Measurements from ENCODE around the gene CRELD2. TPM values are rescaled to one million over a fixed set of nuclear protein-coding genes. Genes with fewer than 3 reads are reported as not detected.

Gene CRELD2
- total and polyA plus RNA-seq, 2 of the 13 experiments (the other 11 are each of a cell fraction or from before 2014, with no cell fraction given) = 17.2 to 44.7 TPM

DNA sequence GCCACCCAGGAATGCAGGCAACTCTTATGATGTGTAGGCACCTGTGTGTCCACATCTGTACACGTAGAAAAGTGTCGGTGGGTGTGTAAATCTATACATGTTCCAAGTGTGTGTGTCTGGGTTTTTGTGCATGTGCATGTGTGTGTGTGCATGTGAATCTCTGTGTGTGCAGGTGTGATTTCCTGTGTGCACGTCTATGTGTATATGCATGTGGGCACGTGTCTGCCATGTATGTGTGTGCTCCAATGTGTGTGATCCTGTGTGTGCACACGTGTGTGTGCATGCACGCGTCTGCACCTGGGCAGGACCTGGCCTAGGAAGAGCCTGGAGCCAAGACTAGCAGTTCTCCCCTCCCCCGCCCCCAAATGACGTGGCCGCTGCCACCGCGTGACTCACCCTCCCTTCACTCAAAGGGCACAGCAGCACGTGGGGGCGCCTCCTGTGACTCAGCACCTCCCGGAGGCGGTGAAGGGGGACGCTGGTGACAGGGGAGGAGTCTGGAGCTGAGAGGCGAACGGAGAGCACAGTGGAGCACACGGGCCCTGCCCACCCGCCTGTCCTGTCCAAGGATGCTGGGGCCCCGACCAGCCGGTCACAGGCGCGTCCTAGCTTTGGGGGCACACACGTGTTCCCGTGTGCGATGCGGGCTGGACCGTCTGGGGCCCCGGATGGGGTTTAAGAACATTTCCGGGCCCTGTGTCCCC is 52.2 kb downstream of the CRELD2 start (continued):
- TF ChIP-seq ZNF142 (CRISPR knock-in tag; IDR thresholded peaks at IDR 0.05) (peak; percentile 44), ZNF549 (CRISPR knock-in tag; IDR thresholded peaks at IDR 0.05) (no peak), ZFAT (CRISPR knock-in tag; conservative IDR thresholded peaks at IDR 0.05) (no peak), ZNF792 (CRISPR knock-in tag; IDR thresholded peaks at IDR 0.05) (peak; percentile 84), KDM5B (CRISPR knock-in tag; IDR thresholded peaks at IDR 0.05; ENCODE audit: borderline replicate concordance) (peak; percentile 20; the same call in 1 of the 2 replicates), ZNF563 (CRISPR knock-in tag; IDR thresholded peaks at IDR 0.05) (peak; percentile 15; the same call in 1 of the 2 replicates), RBAK (CRISPR knock-in tag; IDR thresholded peaks at IDR 0.05) (no peak), NCOR1 (IDR thresholded peaks at IDR 0.05; ENCODE audit: borderline replicate concordance, low read length) (no peak; the same call in 1 of the 2 replicates), PBX2 (CRISPR knock-in tag; IDR thresholded peaks at IDR 0.05) (peak; percentile 70), BHLHE40 (IDR thresholded peaks at IDR 0.05; ENCODE audit: low read length) (peak; percentile 96)
- TF ChIP-seq, protein P1, sequence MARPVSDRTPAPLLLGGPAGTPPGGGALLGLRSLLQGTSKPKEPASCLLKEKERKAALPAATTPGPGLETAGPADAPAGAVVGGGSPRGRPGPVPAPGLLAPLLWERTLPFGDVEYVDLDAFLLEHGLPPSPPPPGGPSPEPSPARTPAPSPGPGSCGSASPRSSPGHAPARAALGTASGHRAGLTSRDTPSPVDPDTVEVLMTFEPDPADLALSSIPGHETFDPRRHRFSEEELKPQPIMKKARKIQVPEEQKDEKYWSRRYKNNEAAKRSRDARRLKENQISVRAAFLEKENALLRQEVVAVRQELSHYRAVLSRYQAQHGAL (CRISPR knock-in tag; IDR thresholded peaks at IDR 0.05; ENCODE audit: not compliant biosample characterization) = no peak
- TF ChIP-seq, protein P2, sequence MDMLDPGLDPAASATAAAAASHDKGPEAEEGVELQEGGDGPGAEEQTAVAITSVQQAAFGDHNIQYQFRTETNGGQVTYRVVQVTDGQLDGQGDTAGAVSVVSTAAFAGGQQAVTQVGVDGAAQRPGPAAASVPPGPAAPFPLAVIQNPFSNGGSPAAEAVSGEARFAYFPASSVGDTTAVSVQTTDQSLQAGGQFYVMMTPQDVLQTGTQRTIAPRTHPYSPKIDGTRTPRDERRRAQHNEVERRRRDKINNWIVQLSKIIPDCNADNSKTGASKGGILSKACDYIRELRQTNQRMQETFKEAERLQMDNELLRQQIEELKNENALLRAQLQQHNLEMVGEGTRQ (IDR thresholded peaks at IDR 0.05; ENCODE audit: low read depth, low read length) = peak; percentile 90
- TF ChIP-seq, protein P2 (CRISPR knock-in tag; IDR thresholded peaks at IDR 0.05; ENCODE audit: borderline replicate concordance) = peak; percentile 89; the same call in 1 of the 2 replicates
- TF ChIP-seq, protein P3, sequence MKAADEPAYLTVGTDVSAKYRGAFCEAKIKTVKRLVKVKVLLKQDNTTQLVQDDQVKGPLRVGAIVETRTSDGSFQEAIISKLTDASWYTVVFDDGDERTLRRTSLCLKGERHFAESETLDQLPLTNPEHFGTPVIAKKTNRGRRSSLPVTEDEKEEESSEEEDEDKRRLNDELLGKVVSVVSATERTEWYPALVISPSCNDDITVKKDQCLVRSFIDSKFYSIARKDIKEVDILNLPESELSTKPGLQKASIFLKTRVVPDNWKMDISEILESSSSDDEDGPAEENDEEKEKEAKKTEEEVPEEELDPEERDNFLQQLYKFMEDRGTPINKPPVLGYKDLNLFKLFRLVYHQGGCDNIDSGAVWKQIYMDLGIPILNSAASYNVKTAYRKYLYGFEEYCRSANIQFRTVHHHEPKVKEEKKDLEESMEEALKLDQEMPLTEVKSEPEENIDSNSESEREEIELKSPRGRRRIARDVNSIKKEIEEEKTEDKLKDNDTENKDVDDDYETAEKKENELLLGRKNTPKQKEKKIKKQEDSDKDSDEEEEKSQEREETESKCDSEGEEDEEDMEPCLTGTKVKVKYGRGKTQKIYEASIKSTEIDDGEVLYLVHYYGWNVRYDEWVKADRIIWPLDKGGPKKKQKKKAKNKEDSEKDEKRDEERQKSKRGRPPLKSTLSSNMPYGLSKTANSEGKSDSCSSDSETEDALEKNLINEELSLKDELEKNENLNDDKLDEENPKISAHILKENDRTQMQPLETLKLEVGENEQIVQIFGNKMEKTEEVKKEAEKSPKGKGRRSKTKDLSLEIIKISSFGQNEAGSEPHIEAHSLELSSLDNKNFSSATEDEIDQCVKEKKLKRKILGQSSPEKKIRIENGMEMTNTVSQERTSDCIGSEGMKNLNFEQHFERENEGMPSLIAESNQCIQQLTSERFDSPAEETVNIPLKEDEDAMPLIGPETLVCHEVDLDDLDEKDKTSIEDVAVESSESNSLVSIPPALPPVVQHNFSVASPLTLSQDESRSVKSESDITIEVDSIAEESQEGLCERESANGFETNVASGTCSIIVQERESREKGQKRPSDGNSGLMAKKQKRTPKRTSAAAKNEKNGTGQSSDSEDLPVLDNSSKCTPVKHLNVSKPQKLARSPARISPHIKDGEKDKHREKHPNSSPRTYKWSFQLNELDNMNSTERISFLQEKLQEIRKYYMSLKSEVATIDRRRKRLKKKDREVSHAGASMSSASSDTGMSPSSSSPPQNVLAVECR (CRISPR knock-in tag; IDR thresholded peaks at IDR 0.05; ENCODE audit: borderline replicate concordance) = peak; percentile 89

Measured in HepG2 (cell line).